NCI-H2107 (cell line): ENCODE results near the gene PDGFD.

Experiments used
- DNase-seq: peaks from one replicate; lab custom pipeline; 2025; lab: John Stamatoyannopoulos, UW

The PDGFD gene

GRCh38 chr11:104145062-104145461 is 18.9 kb downstream of the PDGFD start:
- no peak for DNase-seq

DNA sequence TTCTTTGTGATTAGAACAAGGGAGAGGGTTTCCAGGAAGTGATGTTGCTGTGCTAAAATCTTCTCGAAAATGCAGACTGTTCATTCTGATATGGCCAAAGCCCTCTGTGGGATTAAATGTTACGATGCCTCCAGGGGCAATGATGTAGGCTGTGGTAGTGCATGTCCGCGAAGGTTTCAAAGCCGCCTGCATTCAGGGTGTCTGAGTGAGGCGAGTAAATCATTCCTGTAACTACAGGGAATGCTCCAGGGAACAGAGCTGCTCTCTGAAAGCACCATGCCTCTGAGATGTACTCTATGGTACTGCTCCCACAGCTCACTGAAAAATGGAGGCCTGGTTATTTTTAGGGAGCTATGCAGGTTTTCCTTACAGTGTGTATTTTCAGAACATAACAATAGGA is 21.2 kb downstream of the PDGFD start:
- no peak for DNase-seq

DNA sequence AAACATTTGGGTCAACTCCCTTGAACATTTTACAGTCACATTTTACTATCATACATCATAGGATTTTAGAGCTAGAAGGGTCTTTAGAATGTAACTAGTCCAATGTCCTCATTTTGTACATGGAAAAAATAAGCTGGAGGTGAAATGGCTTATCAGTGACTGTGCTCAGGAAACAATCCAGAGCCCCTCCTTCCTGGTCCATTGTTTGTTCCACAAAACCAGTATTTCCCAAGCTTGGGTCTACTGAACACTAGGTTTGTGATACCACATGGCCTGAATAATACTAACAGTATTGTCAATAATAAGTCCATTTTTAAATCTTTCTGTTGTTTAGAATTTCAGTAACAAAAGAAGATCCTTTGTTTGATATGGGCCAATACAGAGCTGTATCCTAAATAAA is 27.1 kb downstream of the PDGFD start:
- no peak for DNase-seq

- no peak for DNase-seq
These were observed 29.2 kb downstream of the PDGFD start for GRCh38 chr11:104134745-104135144.

DNA sequence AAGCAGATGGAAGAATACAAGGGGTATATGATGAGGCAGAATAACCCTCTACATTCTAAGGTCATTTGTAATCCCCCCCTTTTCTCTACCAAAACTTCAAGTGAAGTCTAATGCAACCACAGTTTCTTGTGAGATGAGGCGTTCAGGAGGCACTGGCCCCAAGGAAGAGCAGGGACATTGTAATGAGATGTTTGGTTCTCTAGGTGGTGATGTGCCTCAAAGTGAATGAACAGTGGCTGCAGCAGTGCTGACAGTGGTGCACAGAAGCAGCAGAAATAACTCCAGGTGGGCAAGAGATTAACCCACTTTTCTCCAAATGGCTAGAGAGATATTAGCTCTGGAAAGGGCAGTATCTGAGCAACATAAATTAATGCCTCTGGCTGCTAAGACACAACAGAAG is 33.8 kb downstream of the PDGFD start:
- no peak for DNase-seq

- DNase-seq: no peak
These were observed 34.8 kb downstream of the PDGFD start for GRCh38 chr11:104129145-104129544.

DNA sequence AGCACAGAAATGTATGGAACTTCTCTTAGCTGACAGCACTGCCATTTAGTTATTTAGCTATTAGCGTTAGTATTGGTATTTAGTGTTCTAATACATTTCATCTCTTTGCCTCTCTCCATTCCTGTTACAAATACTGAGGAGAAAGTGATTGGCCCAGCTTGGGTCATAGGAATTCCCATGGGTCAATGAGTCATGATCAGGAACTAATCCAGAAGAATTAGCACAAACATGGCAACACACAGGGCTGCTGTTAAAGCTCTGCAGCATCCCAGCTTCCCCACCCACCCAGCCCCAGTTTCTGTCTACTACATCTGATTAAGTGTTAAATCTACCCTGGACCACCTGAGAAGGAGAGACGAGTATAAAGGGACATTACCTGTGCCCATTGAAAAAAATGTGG is 36.1 kb downstream of the PDGFD start:
- no peak for DNase-seq

GRCh38 chr11:104126464-104126863 is 37.5 kb downstream of the PDGFD start:
- no peak for DNase-seq

- DNase-seq: no peak
These were observed 39.0 kb downstream of the PDGFD start for GRCh38 chr11:104124979-104125378.

GRCh38 chr11:104122836-104123235 is 41.1 kb downstream of the PDGFD start:
- DNase-seq: no peak

GRCh38 chr11:104122011-104122635 is 41.8 kb downstream of the PDGFD start:
- no peak for DNase-seq

DNA sequence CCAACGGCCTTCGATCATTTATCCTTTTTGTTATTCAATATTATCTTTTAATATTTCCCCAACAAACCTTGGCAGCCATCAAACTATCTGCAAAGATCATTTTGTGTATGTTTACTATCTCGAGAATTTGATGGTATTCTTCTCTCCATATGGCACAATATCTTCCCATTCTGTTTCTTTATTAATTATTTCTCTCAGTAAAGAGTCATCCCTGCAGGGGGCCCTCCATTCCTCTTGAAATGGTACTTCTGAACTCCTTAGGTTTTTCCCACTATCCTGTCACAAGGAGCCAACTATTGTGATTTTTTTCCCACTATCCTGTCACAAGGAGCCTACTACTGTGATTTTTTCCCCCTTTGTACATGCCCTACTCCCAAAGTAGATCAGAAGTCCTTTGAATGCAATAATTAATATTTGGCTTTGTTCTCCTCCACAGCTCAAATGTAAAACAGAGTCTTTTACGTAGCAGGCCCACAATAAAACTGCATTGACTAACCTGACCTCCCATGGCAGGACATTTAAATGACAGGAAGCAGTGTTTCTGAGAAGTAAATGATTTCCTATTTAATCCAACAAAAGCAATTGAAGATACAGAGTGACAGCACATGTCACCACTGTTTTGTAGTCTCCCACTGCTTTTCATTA is 43.3 kb downstream of the PDGFD start:
- no peak for DNase-seq

- DNase-seq: no peak
These were observed 45.7 kb downstream of the PDGFD start for GRCh38 chr11:104118105-104118744.

DNA sequence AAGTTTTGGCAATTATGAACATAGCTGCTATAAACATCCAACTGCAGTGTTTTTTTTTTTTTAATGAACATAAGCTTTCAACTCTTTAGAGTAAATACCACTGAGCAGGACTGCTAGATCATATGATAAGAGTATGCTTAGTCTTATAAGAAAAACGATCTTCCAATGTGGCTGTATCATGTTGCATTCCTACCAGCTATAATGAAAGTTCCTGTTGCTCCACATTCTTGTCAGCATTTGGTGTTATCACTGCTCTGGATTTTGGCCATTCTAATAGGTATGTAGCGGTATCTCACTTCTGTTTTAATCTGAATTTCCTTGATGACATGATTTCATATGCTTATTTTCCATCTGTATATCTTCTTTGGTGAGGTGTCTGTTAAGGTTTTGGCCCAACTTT is 50.4 kb downstream of the PDGFD start:
- DNase-seq: no peak

DNA sequence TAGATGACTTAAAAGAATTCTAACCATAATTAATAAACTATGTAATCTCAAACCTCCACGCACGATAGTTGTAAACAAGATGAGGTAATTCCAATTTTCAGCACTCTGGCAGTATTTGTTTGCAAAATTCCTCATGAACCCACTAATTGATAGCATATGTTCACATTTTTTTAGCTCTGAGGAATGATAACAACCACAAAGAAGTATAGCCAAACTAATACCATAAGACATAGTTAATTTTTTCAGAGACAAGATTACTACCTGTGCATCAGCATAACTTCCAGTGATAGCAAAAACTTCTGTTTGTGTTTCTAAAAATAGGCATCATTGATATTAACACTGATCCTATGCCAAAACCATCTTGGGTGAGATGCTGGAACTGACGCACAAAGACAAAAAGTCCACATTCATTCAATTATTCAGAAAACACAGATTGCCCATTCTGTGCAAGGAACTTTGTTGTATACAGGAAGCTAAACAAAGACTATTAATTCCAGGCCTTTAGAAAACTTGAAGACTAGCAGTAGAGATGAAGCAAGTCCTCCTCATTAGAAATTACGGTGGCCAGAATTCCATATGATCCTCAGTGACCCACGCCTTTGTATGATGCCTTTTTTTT is 57.7 kb downstream of the PDGFD start:
- no peak for DNase-seq

GRCh38 chr11:104105155-104105554 is 58.8 kb downstream of the PDGFD start:
- no peak for DNase-seq

DNA sequence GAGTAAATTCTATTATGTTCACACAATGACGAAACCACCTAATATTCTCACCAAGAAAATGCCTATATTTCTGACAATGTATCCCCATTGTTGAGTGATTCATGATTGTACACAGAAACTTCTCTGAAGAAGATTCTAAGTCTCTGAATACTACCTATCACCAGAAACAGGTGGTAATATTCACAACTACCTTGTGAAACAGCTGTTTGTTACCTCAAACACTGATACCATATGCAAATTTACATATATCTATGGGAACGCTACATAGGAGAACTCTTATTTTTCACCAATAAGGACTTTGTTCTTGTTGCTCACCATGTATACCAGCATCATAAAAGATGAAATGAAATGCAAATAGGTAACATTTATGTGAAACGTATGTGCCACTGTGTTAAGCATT is 59.3 kb downstream of the PDGFD start:
- DNase-seq: no peak

DNA sequence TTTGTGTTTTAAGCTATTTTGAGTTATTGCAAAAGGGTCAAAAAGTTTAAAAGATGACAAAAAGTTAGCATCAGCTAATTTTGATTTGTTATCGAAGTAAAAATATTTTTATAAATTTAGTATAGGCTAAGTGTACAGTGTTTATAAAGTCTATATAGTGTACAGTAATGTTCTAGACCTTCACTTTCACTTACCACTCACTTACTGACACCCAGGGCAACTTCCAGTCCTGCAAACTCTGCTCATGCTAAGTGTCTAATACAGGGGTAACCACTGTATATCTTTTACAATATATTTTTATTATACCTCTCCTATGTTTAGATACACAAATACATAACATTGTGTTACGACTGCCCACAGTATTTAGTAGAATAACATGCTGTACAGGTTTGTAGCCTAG is 59.7 kb downstream of the PDGFD start:
- DNase-seq: no peak

- no peak for DNase-seq
These were observed 65.4 kb downstream of the PDGFD start for GRCh38 chr11:104098555-104098954.

DNA sequence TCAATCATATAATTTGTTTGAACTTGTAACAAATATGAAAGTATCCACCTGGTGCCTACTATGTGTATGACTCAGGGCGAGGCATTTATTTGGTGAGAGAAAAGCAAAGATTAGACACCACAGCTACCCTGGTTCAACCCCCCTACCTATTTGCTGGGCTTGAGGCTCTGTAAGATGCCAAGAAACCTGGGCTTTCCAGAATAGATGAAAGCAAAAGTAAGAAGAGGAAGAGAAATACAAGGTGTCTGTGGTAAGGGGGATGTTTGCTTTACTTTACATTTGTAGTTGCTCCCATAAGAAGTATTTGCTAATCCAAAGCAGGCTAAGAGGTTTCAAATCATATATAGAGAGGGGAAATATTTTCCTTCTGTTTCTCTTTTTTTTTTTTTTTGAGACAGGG is 65.8 kb downstream of the PDGFD start:
- DNase-seq: no peak

DNA sequence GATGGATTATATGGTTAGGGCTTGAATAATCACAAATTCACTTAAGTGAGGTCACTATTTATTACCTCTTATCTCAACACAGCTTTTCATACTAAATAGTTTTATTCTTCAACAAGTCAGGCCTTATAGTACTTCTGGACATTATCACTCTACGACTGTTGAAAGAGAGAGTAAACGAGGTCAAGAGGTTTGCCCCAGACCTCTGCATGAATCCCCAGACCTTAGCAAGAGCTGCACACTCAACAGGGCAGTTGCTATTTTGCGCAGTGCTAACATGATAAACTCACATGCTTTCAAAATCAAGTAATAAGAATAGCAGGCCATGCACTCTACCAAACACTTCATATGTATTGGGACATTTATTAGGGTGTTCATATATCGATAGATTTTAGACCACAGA is 67.0 kb downstream of the PDGFD start:
- no peak for DNase-seq

DNA sequence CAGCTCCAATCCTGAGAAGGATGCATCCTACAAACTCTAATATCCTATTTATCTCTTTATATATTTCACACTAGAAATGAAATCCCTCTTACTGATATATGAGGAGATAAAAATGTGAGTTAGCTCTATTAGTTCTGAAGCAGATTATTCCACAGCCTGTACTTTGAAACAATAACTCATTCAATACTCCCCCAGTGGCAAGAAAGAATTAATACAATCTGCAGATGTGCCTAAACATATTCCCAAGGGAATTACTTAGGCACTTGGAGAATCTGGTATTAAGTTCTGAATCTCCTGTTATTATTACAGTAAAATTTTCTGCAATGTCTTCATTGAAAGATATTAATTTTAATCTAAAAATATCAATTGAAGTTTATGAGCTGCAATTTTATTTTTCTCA is 68.2 kb downstream of the PDGFD start:
- DNase-seq: no peak

DNA sequence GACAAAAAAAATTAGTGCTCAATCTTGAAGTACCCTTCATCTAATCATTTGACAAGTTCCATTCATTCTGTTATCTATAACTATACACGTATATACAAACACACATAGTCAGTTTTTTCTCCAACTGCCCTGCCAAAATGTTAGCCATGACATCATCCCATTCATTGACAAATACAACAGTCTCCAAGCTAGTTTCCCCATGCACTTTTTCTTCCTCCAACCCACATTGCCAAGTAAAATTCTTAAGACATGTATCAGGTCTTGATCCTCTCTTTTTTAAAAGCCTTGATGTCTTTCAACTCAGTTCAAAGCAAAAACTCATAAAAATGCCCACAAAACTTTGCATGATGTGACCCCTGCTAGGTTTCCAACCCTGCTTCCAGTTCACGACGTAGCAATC is 69.4 kb downstream of the PDGFD start:
- DNase-seq: no peak
